NCI-H146 treated with DMSO at 0.1 percent for 48 hours (cell line): ENCODE measurements around the gene TRUB1.

Experiments used
- DNase-seq: peaks from one replicate; lab custom pipeline; 2025; ENCODE audit not compliant: unreplicated experiment; lab: John Stamatoyannopoulos, UW

The TRUB1 gene

GRCh38 chr10:115026746-115027140 is 88.7 kb downstream of the TRUB1 start:
- peak; percentile 80 for DNase-seq
